Muscle of arm (tissue), 14 donors: Measurements from ENCODE around the gene IL15. TPM values are rescaled to one million over a fixed set of nuclear protein-coding genes. Genes with fewer than 3 reads are reported as not detected.
"Not testable (repeated sequence)": the region's sequence is repeated elsewhere in the genome, so short reads cannot be mapped to it uniquely, and the experiment has no call there.

Experiments used
- DNase-seq: peaks from one replicate; pipeline ENCODE4 v3.0.0-alpha.2; 2013
- long read RNA-seq, 11 donors: transcript quantifications; one replicate each; lab custom pipeline, GENCODE V29; 2026
- polyA plus RNA-seq, 12 donors: library from polyadenylated mRNA; unstranded; fragments of 120-200 nt; gene quantifications; one replicate each; pipeline ENCODE4 v1.2.1, GENCODE V29; 2013; ENCODE audit not compliant: insufficient read length in 12 of 12

IL15 gene, protein sequence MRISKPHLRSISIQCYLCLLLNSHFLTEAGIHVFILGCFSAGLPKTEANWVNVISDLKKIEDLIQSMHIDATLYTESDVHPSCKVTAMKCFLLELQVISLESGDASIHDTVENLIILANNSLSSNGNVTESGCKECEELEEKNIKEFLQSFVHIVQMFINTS
- polyA plus RNA-seq = 10 to 100 TPM in 4 of 12 donors, 1 to 10 TPM in 7, not detected in 1; 2.9 to 15.2 (median 9.0) TPM
- long read RNA-seq, donor 1 = 0 reads
- long read RNA-seq, donor 2, full-length matches to known transcripts = 1 of 1 reads
- long read RNA-seq, donor 2, partial matches to known transcripts = 0 of 1 reads
- long read RNA-seq, donor 2, other reads (novel, unspliced or antisense) = 0 of 1 reads
- long read RNA-seq, donor 3 = 0 reads
- long read RNA-seq, donor 4 = 0 reads
- long read RNA-seq, donor 5 = 0 reads
- long read RNA-seq, donor 6 = 0 reads
- long read RNA-seq, donor 7 = 0 reads
- long read RNA-seq, donor 8, partial matches to known transcripts = 0 of 2 reads
- long read RNA-seq, donor 8, other reads (novel, unspliced or antisense) = 0 of 2 reads
- long read RNA-seq, donor 9 = 0 reads
- long read RNA-seq, donor 10, partial matches to known transcripts = 5 of 5 reads
- long read RNA-seq, donor 10, other reads (novel, unspliced or antisense) = 0 of 5 reads
- long read RNA-seq, donor 11 = 0 reads

DNA sequence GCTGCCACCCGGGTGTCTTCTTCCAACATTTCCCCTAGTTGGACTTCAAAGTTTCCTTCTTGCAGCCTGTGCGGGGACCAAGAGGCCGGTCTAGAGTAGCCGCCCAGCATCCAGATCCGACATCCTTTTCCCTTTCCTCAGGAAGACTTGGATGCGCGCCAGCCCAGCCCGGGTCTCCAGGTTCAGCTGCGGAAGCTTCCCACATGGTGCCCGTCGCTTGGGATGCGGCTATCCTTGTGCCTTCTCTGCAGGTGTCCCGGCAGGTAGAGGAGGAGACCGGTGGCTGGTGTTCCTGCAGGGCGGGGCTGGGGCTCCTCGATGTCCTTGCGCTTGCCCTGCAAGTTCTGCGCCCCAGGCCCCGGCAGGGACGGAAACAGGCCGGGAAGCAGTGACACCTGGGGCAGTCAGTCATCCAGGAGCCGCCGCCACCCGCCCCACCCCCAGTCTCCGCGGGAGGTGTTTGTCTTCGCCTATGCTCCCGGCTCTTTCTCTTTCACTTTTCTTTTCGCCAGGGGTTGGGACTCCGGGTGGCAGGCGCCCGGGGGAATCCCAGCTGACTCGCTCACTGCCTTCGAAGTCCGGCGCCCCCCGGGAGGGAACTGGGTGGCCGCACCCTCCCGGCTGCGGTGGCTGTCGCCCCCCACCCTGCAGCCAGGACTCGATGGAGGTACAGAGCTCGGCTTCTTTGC lies at the start of gene IL15:
Gene IL15, plus strand, starts transcription at position 502 of the 689 bp plus-strand sequence. CDS start 82,882 bp downstream, outside the sequence.
- DNase-seq = peak; percentile 31

DNA sequence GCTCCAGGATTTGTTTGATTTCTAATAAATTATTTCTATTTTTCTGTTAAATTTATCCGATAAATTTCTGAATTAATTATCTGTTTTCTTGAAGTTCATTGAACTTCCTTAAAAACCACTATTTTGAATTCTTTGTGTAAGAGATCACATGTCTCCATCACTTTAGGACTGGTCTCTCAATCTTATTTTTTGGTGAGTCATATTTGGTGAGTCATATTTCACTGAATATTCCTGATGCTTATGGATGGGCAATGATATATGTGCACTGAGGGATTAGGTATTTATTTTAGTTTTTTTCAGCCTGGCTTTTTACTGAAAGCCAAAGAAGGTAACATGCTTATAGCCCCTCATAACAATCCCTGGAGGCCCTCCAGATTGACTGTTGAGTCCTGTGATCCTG lies 48.5 kb upstream of the IL15 start:
- no peak for DNase-seq

DNA sequence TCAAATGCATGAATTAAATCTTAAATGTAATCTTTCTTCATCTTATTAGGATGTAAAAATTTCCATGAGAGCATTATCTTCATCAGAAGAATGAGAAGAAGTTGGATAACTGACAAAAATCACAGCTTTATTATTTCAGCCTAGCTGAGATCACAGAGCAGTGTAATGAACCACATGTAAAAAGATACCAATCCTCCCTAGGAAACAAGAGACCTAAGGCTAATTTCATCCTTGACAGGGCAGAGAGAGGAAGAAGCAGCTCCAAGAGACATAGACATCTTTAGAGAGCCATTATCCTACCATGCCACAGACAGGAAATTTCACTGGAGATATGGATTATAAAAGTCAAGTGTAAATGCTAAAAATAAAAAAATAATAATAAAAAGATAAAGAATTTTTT lies 40.9 kb upstream of the IL15 start:
- no peak for DNase-seq

DNA sequence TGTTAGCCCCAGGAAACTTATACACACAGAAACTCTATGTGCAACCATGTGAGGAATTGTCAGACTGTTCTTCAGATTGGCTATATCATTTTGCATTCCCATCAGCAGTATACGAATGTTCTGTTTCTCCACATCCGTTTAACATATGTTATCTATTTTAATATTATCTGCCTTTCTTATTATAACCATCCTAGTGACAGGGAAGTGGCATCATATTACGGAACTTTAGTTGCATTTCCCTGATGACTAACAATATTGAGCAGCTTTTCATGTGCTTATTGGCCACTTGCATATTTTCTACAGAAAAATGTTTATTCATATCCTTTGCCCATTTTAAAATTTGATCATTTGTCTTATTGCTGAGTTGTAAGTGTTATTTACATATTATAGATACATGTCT lies 36.5 kb upstream of the IL15 start:
- no peak for DNase-seq

DNA sequence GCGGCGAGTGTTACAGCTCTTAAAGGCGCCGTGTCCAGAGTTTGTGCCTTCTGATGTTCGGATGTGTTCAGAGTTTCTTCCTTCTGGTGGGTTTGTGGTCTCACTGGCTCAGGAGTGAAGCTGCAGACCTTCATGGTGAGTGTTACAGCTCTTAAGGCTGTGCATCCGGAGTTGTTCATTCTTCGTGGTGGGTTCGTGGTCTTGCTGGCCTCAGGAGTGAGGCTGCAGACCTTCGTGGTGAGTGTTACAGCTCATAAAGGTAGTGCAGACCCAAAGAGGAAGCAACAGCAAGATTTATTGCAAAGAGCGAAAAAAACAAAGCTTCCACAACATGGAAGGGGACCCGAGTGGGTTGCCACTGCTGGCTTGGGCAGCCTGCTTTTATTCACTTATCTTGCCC lies 31.7 kb upstream of the IL15 start:
- not testable (repeated sequence) for DNase-seq

DNA sequence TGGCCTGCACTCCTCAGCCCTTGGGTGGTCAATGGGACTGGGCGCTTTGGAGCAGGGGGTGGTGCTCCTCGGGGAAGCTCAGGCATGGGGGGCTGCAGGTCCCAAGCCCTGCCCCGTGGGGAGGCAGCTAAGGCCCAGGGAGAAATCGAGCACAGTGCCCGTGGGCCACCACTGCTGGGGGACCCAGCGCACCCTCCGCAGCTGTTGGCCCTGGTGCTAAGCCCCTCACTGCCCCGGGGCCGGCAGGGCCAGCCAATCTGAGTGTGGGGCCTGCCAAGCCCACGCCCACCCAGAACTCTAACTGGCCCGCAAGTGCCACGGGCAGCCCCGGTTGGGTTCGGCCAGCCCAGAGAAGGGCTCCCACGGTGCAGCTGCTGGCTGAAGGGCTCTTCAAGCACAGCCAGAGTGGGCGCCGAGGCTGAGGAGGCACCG lies 30.9 kb upstream of the IL15 start:
- no peak for DNase-seq

DNA sequence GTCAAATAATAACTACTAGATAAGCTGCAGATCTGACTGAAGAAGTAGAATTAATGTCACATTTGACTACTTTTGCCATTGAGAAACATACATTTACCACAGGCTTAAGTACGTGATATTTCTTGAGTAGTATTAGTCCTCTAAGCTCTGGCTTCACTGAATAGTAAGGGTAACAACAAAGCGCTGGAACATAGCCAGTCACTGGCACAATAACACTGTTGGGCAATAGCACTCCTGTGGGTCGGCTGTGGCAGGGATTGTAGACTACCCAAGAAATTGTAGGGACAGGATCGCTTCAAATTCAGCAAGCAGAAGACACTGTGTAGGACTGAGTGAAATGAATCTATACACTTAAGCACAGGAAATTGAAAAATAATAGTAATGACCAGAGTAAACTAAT lies 27.1 kb upstream of the IL15 start:
- DNase-seq = no peak

DNA sequence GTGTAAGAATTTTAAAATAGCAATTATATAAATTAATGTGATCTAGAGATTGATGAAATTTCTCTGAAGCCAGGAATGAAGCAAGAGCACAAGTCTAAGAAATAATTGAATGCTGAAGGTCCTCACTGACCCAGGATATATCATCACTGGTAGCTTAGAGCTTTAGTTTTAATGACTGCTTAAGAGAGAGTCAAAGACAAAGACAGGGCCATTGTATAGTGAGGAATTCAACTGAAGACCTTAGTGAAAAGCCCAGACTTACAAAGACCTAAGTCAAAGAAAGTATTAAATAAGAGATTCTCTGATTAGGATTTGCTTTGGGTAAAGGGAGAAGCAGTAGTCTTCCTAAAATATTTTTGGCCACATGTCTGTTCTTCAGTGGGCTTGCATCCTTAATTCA lies 26.0 kb upstream of the IL15 start:
- no peak for DNase-seq

DNA sequence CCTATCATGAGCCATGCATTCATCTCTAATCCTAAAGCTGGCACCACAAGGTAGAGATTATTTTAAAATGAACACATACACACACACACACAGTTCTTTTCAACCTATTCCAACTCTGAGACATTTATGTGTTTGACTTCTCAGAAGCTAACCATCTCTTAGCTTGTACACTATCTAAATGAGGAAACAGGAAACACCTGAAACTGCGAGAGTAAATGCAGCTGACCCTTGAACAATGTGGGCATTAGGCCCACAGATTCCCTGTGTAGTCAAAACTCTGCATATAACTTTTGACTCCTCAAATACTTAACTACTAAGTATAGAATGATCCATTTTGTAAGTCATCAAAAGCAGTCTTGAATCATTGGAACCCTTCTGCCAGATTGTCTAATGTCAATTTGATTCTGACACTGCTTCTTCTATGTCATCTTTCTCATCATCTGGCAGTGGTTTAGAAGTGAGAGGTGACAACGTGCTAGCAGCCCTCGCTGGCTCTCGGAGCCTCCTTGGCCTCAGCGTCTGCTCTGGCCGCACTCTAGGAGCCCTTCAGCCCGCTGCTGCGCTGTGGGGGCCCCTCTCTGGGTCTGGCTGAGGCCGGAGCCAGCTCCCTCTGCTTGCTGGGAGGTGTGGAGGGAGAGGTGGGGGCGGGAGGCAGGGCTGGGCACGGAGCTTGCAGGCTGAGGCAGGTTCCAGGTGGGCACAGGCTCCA lies 21.4 kb upstream of the IL15 start:
- DNase-seq = no peak

DNA sequence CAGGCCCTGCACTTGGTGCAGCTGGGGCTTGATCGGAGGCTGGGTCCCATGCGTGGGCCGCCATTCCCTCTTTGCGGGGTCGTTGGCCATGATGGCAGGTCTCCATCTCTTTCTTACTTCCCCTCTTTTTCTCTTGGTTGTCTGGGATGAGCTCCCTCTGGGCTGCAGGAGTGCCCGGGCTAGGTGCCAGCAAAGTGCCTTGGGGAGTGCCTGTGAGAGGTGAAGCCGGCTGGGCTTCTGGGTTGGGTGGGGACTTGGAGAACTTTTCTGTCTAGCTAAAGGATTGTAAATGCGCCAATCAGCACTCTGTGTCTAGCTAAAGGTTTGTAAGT lies 20.8 kb upstream of the IL15 start:
- DNase-seq = not testable (repeated sequence)

DNA sequence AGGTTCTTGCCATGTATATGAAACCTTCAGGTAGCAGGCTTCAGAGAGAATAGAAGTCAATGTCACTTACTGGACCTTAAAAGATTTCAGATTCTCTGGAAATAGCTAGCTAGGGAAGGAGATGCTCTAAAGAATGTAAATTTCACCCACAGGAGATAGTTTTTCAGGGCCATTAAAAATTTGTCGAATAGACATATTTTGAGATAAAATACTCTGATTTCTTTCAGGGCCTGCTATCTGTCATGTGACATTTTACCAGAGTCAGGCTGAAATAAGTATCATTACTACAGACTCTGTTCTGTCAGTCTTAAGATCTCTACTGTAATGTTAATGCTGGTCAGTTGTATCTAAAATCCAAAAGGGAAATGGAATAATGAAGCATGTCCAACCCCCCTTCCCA lies 15.7 kb upstream of the IL15 start:
- DNase-seq = no peak

DNA sequence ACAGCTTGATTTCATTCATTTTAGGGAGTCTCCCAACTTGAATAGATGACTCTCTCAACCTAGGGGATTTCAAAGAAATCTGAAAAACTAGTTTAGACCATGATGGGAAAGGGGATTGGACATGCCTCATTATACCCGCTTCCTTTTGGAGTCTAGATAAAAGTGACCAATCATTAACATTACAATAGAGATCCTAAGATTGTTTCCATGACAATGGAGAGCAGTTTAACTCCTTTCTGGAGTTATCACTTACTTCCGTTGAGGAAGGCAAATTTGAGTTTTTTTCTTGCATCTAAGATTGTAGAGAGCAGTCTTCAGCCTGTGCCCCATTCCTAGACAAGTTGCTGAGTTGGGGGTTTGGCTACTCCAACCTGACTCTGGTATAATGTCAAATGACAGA lies 11.4 kb upstream of the IL15 start:
- no peak for DNase-seq

DNA sequence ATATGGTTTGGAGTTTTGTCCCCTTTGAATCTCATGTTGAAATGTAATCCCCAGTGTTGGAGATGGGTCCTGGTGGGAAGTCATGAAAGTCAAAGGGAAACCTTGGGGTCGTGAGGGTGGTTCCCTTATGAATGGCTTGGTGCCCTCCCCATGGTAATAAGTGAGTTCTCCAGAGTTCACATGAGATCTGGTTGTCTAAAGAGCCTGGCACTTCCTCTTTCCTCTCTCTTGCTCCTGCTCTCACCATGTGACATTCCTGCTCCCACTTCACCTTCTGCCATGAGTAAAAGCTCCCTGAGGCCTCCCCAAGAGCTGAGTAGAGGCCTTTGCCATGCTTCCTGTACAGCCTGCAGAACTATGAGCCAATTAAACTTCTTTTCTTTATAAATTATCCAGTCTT lies 5.5 kb upstream of the IL15 start:
- no peak for DNase-seq

DNA sequence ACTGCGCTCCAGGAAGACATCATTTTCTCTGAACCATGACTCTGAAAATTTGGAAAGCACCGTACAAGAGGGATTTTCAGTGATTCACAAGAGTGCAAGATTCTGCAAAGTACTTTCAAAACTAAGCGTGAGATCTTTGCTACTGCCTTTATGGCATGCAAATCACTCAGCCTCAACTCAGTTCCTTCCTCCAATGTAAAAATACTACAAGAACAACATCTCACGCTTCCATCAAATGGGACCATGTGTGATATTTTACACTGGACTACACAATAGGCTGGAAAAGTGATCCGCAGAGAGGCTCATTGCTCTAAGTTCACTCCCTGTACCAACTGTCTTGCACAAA lies 674 bp upstream of the IL15 start:
- no peak for DNase-seq

DNA sequence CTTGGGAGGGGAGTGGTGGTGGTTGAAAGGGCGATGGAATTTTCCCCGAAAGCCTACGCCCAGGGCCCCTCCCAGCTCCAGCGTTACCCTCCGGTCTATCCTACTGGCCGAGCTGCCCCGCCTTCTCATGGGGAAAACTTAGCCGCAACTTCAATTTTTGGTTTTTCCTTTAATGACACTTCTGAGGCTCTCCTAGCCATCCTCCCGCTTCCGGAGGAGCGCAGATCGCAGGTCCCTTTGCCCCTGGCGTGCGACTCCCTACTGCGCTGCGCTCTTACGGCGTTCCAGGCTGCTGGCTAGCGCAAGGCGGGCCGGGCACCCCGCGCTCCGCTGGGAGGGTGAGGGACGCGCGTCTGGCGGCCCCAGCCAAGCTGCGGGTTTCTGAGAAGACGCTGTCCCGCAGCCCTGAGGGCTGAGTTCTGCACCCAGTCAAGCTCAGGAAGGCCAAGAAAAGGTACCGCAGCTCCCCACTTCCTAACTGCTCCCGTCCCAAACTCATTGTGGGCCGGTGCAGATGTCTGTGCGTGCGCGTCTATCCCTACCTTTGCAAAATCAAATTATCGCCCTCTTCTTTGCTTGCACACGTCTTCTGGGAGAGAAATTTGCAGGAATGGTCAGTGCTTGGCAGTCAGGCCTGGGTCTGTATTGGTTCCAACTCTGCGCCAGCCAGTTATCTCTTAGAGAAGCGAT lies 533 bp downstream of the IL15 start:
- DNase-seq = peak; percentile 34

DNA sequence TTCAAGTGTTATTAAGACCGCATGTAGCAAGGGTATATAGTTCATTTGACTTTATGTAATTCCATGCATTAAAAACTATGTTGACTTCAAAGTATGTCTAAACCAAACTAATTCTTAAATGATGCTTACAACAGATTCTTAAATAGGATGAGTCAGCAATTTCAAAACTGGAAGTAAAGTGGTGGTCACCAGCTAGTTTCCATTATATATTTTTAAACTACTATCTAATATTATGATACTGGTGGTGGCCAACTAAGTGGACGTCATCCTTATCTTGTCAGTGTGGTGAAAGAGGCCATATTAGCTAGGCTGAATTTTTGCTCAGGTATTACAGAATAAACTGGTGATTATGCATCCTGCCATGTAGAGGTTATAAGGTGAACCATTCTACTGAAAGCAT lies 1.2 kb downstream of the IL15 start:
- no peak for DNase-seq

DNA sequence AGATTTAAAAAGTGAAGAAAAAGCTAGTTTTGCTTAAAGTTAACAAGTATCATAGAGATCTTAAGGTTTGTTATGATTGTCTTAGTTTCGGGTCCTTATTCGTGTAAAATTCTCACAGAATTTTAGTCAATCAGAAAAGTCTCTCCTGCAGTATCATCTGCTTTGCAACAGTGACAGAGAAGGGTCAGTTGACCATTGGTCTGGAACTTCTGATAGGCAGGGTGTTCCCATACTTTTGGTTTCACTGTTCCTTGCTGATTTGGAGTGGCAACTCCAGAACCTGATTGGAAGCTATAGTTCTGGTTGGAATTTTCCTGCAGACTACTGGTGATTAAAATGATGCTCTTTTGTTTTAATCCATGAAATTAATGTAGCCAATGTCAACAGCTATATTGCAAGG lies 1.8 kb downstream of the IL15 start:
- no peak for DNase-seq

DNA sequence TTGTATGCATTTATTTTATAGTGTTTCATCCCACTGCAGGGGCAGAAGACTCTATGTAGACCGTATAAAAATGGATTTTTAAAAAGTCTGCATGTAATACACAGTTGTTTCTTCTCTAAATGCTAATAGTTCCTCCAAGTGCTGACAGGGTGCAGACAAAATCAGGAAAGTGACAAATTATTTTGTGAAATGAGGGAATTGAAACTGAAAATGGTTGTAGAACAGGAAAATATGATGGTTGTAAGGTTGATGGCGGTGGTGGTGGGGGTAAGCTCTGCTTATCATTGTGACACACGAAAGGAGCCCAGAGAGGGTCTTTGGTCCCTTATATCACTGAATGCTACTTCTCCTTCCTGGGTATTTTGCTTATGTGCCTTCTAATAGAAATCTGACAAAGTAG lies 4.3 kb downstream of the IL15 start:
- DNase-seq = no peak

DNA sequence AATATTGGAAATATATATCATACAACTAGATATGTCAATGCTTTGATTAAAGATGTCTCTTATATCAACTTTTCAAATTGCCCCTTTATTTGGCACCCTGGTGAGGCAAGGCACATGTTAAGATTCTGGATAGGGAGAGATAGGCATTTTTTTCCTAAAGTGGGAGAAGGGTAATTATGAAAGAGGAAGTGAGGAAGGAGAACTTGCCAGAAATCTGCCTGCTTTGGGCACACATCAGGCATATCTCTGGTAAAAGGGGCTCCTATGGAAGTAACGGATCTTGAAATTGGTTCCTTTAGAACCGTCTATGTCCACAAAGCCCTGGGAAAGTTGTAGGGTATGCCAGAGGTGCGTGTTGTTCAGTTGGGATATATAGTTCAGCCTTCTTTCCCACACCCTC lies 5.7 kb downstream of the IL15 start:
- no peak for DNase-seq

DNA sequence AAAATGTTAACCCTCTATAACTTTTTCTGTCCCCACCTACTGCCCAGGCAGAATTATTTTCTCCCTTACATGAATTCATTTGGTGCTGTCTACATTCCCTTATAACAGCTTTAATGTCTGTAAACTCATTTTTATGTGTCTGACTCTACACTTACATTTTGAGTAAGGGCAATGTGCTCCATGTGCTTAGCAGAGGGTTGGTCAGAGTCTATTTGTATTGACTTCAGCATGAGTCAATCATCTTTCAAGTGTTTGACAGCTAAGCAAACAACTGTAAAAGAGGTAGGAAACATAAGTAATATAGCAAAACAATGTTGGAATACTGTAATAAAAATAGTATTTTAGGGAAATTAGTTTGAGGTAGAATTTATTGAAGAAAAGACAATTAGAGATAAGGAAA lies 6.3 kb downstream of the IL15 start:
- no peak for DNase-seq

DNA sequence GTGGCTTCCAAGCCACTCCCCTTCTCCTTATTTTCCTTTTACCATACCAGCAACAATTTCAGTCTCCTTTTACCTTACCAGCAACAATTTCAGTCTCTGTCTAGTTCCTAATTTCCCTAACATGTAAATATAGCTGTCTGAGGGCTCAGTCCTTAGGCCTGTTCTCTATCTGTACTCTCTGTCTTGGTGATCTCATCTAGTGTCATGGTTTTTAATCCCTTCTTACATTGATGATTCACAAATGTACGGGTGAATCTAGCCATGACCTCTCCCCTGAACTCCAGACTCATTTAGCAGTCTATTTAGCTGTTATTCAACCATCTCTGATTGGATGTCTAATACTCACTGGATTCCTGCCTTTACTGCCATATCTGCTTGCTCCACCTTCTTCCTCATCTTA lies 7.2 kb downstream of the IL15 start:
- DNase-seq = no peak
